ENCODE data around the gene GNL2. TPM values are rescaled to one million over a fixed set of nuclear protein-coding genes. Genes with fewer than 3 reads are reported as not detected.

The GNL2 gene
- total RNA-seq, 1 experiment from 2014 or later: 133 TPM

- no peak for TF ChIP-seq CTCF (IDR thresholded peaks at IDR 0.05; ENCODE audit: unreplicated experiment)
- Mint-ChIP-seq H3K36me3 (ENCODE audit: insufficient read depth, unreplicated experiment) (no peaks in the 10 kb centered on the region), H3K27me3 (ENCODE audit: insufficient read depth, unreplicated experiment) (peaks cover 55% of the 10 kb centered on the region), H3K27ac (ENCODE audit: low read depth, unreplicated experiment) (no peak overlapping the region), H3K9me3 (ENCODE audit: unreplicated experiment) (no peaks in the 10 kb centered on the region), H3K4me1 (ENCODE audit: insufficient read depth, unreplicated experiment) (no peaks in the 10 kb centered on the region), H3K4me3 (ENCODE audit: unreplicated experiment) (no peak overlapping the region)
- ChIA-PET POLR2A (interaction anchor here (0.6 kb wide), 1 partner anchor 1153 kb away, joined by 3 read pairs; no protein-coding TSS in a partner anchor), CTCF (interaction anchor here (0.7 to 2.8 kb wide), 4 partner anchors 14 to 172 kb away, joined by 3 to 19 read pairs (median 5); no protein-coding TSS in a partner anchor)
- intact Hi-C loops (cut with micrococcal nuclease): no loop called here
- DNase-seq (ENCODE audit: unreplicated experiment): no peak
- no TSS peak for BruUV-seq (replicated peaks)
Measured at GRCh38 chr1:37621326-37621870, 25.7 kb upstream of the GNL2 start.

DNA sequence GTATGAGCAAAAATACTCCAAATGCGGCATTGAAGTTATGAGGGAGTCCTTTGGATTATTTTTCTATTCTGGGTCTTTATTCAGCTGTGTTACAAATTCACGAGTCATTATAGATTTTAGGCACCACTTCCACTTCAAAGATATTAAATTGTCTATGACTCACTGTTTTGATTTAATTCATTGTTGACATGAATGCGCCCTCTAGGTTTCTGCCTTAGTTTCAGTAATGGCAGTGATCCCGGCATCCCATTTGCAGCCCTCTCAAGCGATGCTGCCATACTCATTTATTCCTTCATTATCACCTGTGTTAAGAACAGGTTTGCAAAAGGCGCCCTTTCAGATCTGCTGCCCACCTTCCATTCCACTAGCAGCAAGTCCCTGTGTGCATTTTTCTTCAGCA lies 25.0 kb upstream of the GNL2 start:
- CTCF ChIA-PET: interaction anchor here (0.7 to 2.8 kb wide), 2 partner anchors 18 to 175 kb away, joined by 5 to 19 read pairs; no protein-coding TSS in a partner anchor

GRCh38 chr1:37616330-37616729 lies 20.6 kb upstream of the GNL2 start:
- ChIA-PET POLR2A (no interaction called here), CTCF (interaction anchor here (0.7 to 3.7 kb wide), 4 partner anchors 13 to 71 kb away, joined by 3 to 13 read pairs (median 3); no protein-coding TSS in a partner anchor)
- no peak for DNase-seq (ENCODE audit: unreplicated experiment)
- Mint-ChIP-seq H3K36me3 (ENCODE audit: insufficient read depth, unreplicated experiment) (no peaks in the 10 kb centered on the region), H3K9me3 (ENCODE audit: unreplicated experiment) (no peaks in the 10 kb centered on the region), H3K27me3 (ENCODE audit: insufficient read depth, unreplicated experiment) (peaks cover 46% of the 10 kb centered on the region), H3K4me3 (ENCODE audit: unreplicated experiment) (no peak overlapping the region), H3K27ac (ENCODE audit: low read depth, unreplicated experiment) (no peak overlapping the region), H3K4me1 (ENCODE audit: insufficient read depth, unreplicated experiment) (no peaks in the 10 kb centered on the region)
- BruUV-seq (replicated peaks): no TSS peak
- intact Hi-C loops (cut with micrococcal nuclease): no loop called here
- TF ChIP-seq CTCF (IDR thresholded peaks at IDR 0.05; ENCODE audit: unreplicated experiment): no peak

More for the DNA sequence above, 25.0 kb upstream of the GNL2 start:
- POLR2A ChIA-PET: no interaction called here
- no peaks in the 10 kb centered on the region for H3K9me3 Mint-ChIP-seq (ENCODE audit: unreplicated experiment)
- no TSS peak for BruUV-seq (replicated peaks)
- no peaks in the 10 kb centered on the region for H3K36me3 Mint-ChIP-seq (ENCODE audit: insufficient read depth, unreplicated experiment)
- intact Hi-C loops (cut with micrococcal nuclease): no loop called here
- H3K27ac Mint-ChIP-seq (ENCODE audit: low read depth, unreplicated experiment): no peak overlapping the region
- peak; percentile 32 for DNase-seq (ENCODE audit: unreplicated experiment)
- no peak for TF ChIP-seq CTCF (IDR thresholded peaks at IDR 0.05; ENCODE audit: unreplicated experiment)
- peaks cover 55% of the 10 kb centered on the region for H3K27me3 Mint-ChIP-seq (ENCODE audit: insufficient read depth, unreplicated experiment)
- H3K4me1 Mint-ChIP-seq (ENCODE audit: insufficient read depth, unreplicated experiment): no peaks in the 10 kb centered on the region
- no peak overlapping the region for H3K4me3 Mint-ChIP-seq (ENCODE audit: unreplicated experiment)

DNA sequence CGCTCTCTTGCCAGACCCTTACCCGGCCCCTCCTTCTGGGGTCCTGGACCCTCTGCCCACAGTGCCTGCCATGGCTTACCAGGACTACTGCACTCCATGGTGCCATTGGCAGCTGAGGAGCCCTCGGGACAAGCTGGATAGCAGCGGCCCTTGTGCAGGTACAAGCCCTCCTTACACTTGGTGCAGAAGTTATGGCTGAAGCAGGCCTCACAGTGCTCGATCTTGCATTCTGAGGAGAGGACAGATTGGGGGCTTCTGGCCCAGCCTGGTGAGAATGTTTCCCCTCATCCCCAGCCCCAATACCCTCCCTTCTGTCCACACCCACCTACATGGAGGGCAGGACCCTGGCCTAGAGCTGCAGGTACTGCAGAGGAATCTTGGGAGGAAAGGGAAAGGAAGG lies 18.4 kb upstream of the GNL2 start:
- no peaks in the 10 kb centered on the region for H3K36me3 Mint-ChIP-seq (ENCODE audit: insufficient read depth, unreplicated experiment)
- no peaks in the 10 kb centered on the region for H3K4me1 Mint-ChIP-seq (ENCODE audit: insufficient read depth, unreplicated experiment)
- no TSS peak for BruUV-seq (replicated peaks)
- TF ChIP-seq CTCF (IDR thresholded peaks at IDR 0.05; ENCODE audit: unreplicated experiment): no peak
- DNase-seq (ENCODE audit: unreplicated experiment): no peak
- CTCF ChIA-PET: interaction anchor here (1.0 to 3.7 kb wide), 2 partner anchors 10 to 11 kb away, joined by 3 to 13 read pairs; no protein-coding TSS in a partner anchor
- H3K4me3 Mint-ChIP-seq (ENCODE audit: unreplicated experiment): no peak overlapping the region
- intact Hi-C loops (cut with micrococcal nuclease): no loop called here
- POLR2A ChIA-PET: no interaction called here
- H3K27ac Mint-ChIP-seq (ENCODE audit: low read depth, unreplicated experiment): no peak overlapping the region
- H3K27me3 Mint-ChIP-seq (ENCODE audit: insufficient read depth, unreplicated experiment): peaks cover 41% of the 10 kb centered on the region
- no peaks in the 10 kb centered on the region for H3K9me3 Mint-ChIP-seq (ENCODE audit: unreplicated experiment)
